Spleen (tissue), 11 donors: ENCODE data around the gene ATG4D. TPM values are rescaled to one million over a fixed set of nuclear protein-coding genes. Genes with fewer than 3 reads are reported as not detected.
A peak's percentile ranks its signal among the peaks of the same experiment; 100 is the strongest.

Experiments used
- DNase-seq: peaks from one replicate; pipeline ENCODE4 v3.0.0-alpha.2; 2020
- H3K27ac ChIP-seq, 8 donors: fragments of 200-600 bp; sonication (generic) in 7 of 8; 1 replicate in 4 of 8; 2 replicates in 4 of 8; pipeline versions ENCODE4 v1.5.0 to v1.8.0; 2016 to 2021; ENCODE audit warnings: inconsistent platforms in 4 of 8, mild to moderate bottlenecking in 4 of 8, moderate library complexity in 1 of 8
- H3K27me3 ChIP-seq, 7 donors: fragments of 200-600 bp; sonication (generic) in 6 of 7; replicated peaks in 1 of 7; 1 replicate in 4 of 7; 2 replicates in 3 of 7; pipeline versions ENCODE4 v1.5.0 to v1.8.0; 2016 to 2021; ENCODE audit warnings: inconsistent platforms in 3 of 7, mild to moderate bottlenecking in 1 of 7
- H3K36me3 ChIP-seq, 6 donors: fragments of 200-600 bp; sonication (generic) in 5 of 6; 1 replicate in 4 of 6; 2 replicates in 2 of 6; pipeline versions ENCODE4 v1.5.0 to v1.8.0; 2016 to 2021; ENCODE audit warnings: inconsistent platforms in 2 of 6
- H3K4me1 ChIP-seq, 6 donors: fragments of 200-600 bp; sonication (generic) in 5 of 6; 1 replicate in 3 of 6; 2 replicates in 3 of 6; pipeline versions ENCODE4 v1.5.0 to v1.8.0; 2016 to 2021; ENCODE audit warnings: inconsistent platforms in 3 of 6
- H3K4me3 ChIP-seq, 8 donors: fragments of 200-600 bp; sonication (generic) in 7 of 8; 1 replicate in 4 of 8; 2 replicates in 4 of 8; pipeline versions ENCODE4 v1.5.0 to v1.8.0; 2016 to 2021; ENCODE audit warnings: inconsistent platforms in 4 of 8, mild to moderate bottlenecking in 4 of 8, moderate library complexity in 2 of 8
- H3K9me3 ChIP-seq, 8 donors: fragments of 200-600 bp; sonication (generic) in 7 of 8; 1 replicate in 4 of 8; 2 replicates in 4 of 8; pipeline versions ENCODE4 v1.5.0 to v1.8.0; 2016 to 2021; ENCODE audit warnings: inconsistent platforms in 4 of 8
- POLR2A ChIP-seq, 3 donors: fragments of 450-650 bp; IDR thresholded peaks; one replicate each; pipeline ENCODE4 v1.5.1; 2017; ENCODE audit warnings: antibody characterized with exemption in 3 of 3, mild to moderate bottlenecking in 1 of 3
- POLR2AphosphoS5 ChIP-seq, 3 donors: sonication (generic); formaldehyde crosslinking; IDR thresholded peaks; one replicate each; pipeline ENCODE4 v1.5.1; 2017; ENCODE audit warnings: antibody characterized with exemption in 3 of 3
- WGBS, 5 donors: extraction: QIAGEN DNeasy Blood & Tissue Kit in 3 of 5; methylation state at CpG; one replicate each; pipeline versions ENCODE4 v1.1.5 to v1.1.7; 2013 to 2018; 5-methylcytosine and 5-hydroxymethylcytosine counted together
- intact Hi-C: fragments of 100-400 bp; cut with DNase I; formaldehyde crosslinking; loops from one replicate; pipeline ENCODE4 v1.15.0; 2023; ENCODE audit warnings: low total_unique reads
- polyA plus RNA-seq, 3 donors: library from polyadenylated mRNA; stranded (reverse); fragments of 200-250 nt; gene quantifications; one replicate each; pipeline ENCODE4 v1.2.1, GENCODE V29; 2013
- total RNA-seq, 7 donors: library from RNA; depleted of rRNA in 3 of 7; stranded (reverse); fragments of >200 nt in 3 of 7; fragmentation: NEBNext Ultra II Directional in 4 of 7; extraction: Animal tissue kit (Norgen Biotek cat#: 25700) in 4 of 7; gene quantifications; one replicate each; pipeline versions ENCODE4 v1.1.0 to v1.2.1, GENCODE V29; 2016 to 2021
- TF ChIP-seq, protein P1 (sequence below), 11 experiments: fragments of 200-600 bp in 7 of 11; fragments of 450-650 bp in 4 of 11; sonication (generic) in 4 of 11; IDR thresholded peaks in 8 of 11; conservative IDR thresholded peaks in 3 of 11; 1 replicate in 7 of 11; 2 replicates in 4 of 11; pipeline versions ENCODE4 v1.4.0 to v1.8.0; 2016 to 2021; ENCODE audit warnings: antibody characterized with exemption in 11 of 11, inconsistent platforms in 4 of 11, mild to moderate bottlenecking in 1 of 11
- donor health status: healthy with polysubstance abuse.
- donor health status: DM: no; HTN: no; CAD: no; lungs with moderate emphysema.
- donor health status: DM: no; HTN: no; CAD: no.
- donor health status: Bipolar disorder and iron deficiency.
- donor health status: healthy.
- donor health status: DM: no; HTN: no; CAD: no.
- donor health status: DM: yes; HTN: yes; CAD: no.

ATG4D gene
- total and polyA plus RNA-seq, 10 donors, result 18.2 to 40.5 (median 32.1) TPM

DNA sequence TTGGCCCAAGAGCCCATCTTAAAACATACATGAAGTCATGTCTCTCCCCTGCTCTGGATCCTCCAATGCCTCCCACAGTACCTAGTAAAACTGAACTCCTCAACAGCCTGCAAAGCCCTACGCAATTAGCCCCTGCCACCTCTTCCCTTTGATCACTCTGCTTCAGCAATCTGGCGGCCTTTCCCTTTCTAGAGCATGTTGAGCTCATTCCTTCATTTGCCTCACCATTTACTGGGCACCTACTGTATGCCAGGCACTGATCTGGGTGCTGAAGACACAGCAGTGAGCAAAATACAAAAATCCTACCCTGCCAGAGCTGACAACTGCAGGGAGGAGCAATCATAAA, 43.5 kb upstream of the ATG4D start:
- no peaks in the 10 kb centered on the region for H3K9me3 ChIP-seq
- peak overlapping the region in 3 of 8 donors; percentile 66 to 80 (median 78) for H3K27ac ChIP-seq
- TF ChIP-seq, protein P1, sequence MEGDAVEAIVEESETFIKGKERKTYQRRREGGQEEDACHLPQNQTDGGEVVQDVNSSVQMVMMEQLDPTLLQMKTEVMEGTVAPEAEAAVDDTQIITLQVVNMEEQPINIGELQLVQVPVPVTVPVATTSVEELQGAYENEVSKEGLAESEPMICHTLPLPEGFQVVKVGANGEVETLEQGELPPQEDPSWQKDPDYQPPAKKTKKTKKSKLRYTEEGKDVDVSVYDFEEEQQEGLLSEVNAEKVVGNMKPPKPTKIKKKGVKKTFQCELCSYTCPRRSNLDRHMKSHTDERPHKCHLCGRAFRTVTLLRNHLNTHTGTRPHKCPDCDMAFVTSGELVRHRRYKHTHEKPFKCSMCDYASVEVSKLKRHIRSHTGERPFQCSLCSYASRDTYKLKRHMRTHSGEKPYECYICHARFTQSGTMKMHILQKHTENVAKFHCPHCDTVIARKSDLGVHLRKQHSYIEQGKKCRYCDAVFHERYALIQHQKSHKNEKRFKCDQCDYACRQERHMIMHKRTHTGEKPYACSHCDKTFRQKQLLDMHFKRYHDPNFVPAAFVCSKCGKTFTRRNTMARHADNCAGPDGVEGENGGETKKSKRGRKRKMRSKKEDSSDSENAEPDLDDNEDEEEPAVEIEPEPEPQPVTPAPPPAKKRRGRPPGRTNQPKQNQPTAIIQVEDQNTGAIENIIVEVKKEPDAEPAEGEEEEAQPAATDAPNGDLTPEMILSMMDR (IDR thresholded peaks at IDR 0.05 in 8 of 11, conservative IDR thresholded peaks at IDR 0.05 in 3 of 11), result no peak
- TF ChIP-seq POLR2A (IDR thresholded peaks at IDR 0.05) (no peak), POLR2AphosphoS5 (IDR thresholded peaks at IDR 0.05) (no peak)
- H3K4me1 ChIP-seq, result peaks cover 19 to 73% (median 56%) of the 10 kb centered on the region in 6 donors
- WGBS, 5 donors, result 90 to 100% (median 98%) methylated on average over 2 of the region's 2 CpGs
- intact Hi-C loops, result loop anchor here (5.0 kb wide), 1 partner anchor 67 kb away; the partner anchor contains the start of genes CDKN2D and KRI1
- H3K4me3 ChIP-seq, result peak overlapping the region in 1 of 8 donors; percentile 15
- no peak for DNase-seq
- no peaks in the 10 kb centered on the region for H3K27me3 ChIP-seq
- peaks cover 0 to 50% (median 28%) of the 10 kb centered on the region in 6 donors for H3K36me3 ChIP-seq

- Histone ChIP-seq H3K27me3 (no peaks in the 10 kb centered on the region), H3K36me3 (peaks cover 0 to 32% (median 19%) of the 10 kb centered on the region in 6 donors), H3K4me1 (peaks cover 24 to 72% (median 60%) of the 10 kb centered on the region in 6 donors), H3K4me3 (peak overlapping the region; percentile 87 to 92 (median 89)), H3K9me3 (no peaks in the 10 kb centered on the region), H3K27ac (peak overlapping the region; percentile 91 to 99 (median 98))
- DNase-seq, result peak; percentile 90
- intact Hi-C loops, result loop anchor here (5.0 kb wide), 1 partner anchor 65 kb away; the partner anchor contains the start of genes CDKN2D and KRI1
- TF ChIP-seq POLR2A (IDR thresholded peaks at IDR 0.05) (no peak), POLR2AphosphoS5 (IDR thresholded peaks at IDR 0.05) (peak in 2 of 3 donors; percentile 53 to 66)
- WGBS, 5 donors, result 0 to 2% (median 1%) methylated on average over 15 to 35 of the region's 35 CpGs
Observed at GRCh38 chr19:10501971-10502523, 41.7 kb upstream of the ATG4D start.

DNA sequence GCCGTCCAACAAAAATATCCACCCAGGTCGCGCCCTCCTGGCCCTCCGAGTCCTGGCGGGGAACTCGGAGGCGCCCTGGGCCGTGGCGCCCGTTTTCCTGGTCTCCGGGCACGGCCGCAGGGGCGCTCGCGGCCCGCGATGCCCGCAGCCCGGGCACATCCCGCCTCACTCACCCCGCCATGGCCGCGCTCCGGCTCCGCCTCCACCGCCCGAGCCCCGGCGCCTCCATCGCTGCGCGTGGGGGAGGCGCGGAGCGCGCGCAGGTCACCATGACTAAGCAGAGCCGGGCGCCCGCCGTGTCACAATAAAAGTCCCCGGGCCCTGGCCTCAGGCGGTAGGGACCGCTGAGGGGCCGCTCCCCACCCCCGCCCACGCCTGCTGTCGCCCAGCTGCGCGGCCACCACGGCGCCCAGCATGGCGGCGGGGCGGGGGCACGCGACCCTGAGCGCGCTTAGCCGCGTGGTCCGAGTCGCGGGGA, 41.1 kb upstream of the ATG4D start:
- H3K27ac ChIP-seq, result peak overlapping the region; percentile 91 to 99 (median 98)
- no peaks in the 10 kb centered on the region for H3K27me3 ChIP-seq
- WGBS, 5 donors, result 0 to 1% (median 0%) methylated on average over 4 to 65 of the region's 65 CpGs
- intact Hi-C loops, result loop anchor here (5.0 kb wide), 1 partner anchor 65 kb away; the partner anchor contains the start of genes CDKN2D and KRI1
- TF ChIP-seq POLR2AphosphoS5 (IDR thresholded peaks at IDR 0.05) (peak; percentile 71 to 90 (median 86)), POLR2A (IDR thresholded peaks at IDR 0.05) (peak in 2 of 3 donors; percentile 26 to 44)
- TF ChIP-seq, protein P1 (IDR thresholded peaks at IDR 0.05 in 8 of 11, conservative IDR thresholded peaks at IDR 0.05 in 3 of 11), result peak in 2 of 11 experiments; percentile 15 to 16
- DNase-seq, result peak; percentile 98
- H3K36me3 ChIP-seq, result peaks cover 0 to 27% (median 14%) of the 10 kb centered on the region in 6 donors
- no peaks in the 10 kb centered on the region for H3K9me3 ChIP-seq
- H3K4me1 ChIP-seq, result peaks cover 24 to 67% (median 57%) of the 10 kb centered on the region in 6 donors
- H3K4me3 ChIP-seq, result peak overlapping the region; percentile 87 to 92 (median 89)

DNA sequence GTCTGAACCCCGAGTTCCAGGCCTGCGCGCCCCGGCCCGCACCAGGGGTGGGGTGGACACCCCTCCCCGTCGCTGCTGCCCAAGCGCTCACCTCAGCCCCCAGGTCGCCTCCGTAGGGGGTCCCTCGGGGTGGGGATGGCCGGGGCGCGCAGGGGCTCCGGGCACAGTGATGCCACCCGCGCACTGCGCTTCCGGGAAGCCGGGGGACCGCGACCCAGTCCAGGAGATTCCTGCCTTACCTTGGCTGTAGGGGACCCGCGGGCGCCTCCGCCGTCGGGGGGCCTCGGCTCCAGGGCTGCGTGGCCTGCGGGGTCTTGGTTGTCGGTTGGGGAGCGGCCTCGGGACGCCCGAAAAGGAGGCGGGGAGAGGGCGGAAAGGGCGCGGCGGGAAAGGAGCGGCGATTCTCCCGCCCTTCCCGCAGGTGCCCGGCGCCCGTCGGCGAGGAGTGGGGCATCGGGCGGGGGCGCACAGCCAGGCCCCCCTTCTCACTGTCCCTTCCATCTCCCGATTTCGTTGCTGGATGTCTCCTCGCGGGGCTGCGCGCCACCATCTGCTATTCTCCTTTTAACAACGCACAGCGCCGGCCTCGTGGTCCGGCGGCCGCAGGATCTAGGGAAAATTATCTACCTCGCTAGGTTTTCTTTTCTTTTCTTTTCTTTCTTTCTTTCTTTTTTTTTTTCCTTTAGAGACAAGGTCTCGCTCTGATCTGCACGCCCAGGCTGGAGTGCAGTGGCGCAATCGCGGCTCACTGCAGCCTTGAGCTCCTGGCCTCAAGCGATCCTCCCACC, 40.5 kb upstream of the ATG4D start, which contains the start of gene KEAP1:
TSS of gene KEAP1 (minus strand) at position 355 of the 788 bp plus-strand sequence. CDS start 3,323 bp downstream, outside the sequence.
- Histone ChIP-seq H3K4me3 (peak within 1 kb of the TSS; percentile 87 to 92 (median 89)), H3K9me3 (no peaks in the 10 kb centered on the region), H3K36me3 (peaks cover 0 to 20% (median 13%) of the 10 kb centered on the region in 6 donors), H3K27ac (peak within 1 kb of the TSS; percentile 91 to 99 (median 98)), H3K27me3 (no peaks in the 10 kb centered on the region), H3K4me1 (peaks cover 24 to 61% (median 50%) of the 10 kb centered on the region in 6 donors)
- intact Hi-C loops, result loop anchor here (5.0 kb wide), 1 partner anchor 64 kb away; the partner anchor contains the start of genes CDKN2D and KRI1
- WGBS, 5 donors, result 3 to 8% (median 4%) methylated on average over 32 to 73 of the region's 73 CpGs
- no peak for TF ChIP-seq POLR2AphosphoS5 (IDR thresholded peaks at IDR 0.05)
- TF ChIP-seq POLR2A (IDR thresholded peaks at IDR 0.05), result no peak
- TF ChIP-seq, protein P1 (IDR thresholded peaks at IDR 0.05 in 8 of 11, conservative IDR thresholded peaks at IDR 0.05 in 3 of 11), result no peak
- DNase-seq, result no peak
